SK-N-MC (cell line): Measurements from ENCODE around the gene MYBPC1.

ENCODE experiments used
- EZH2 ChIP-seq: fragments of 200-600 bp; sonication (generic); IDR thresholded peaks from one replicate; pipeline ENCODE4 v1.6.1; 2017; ENCODE audit warnings: antibody characterized with exemption
- POLR2AphosphoS5 ChIP-seq: IDR thresholded peaks from 2 replicates; pipeline ENCODE4 v1.6.1; 2012; ENCODE audit warnings: mild to moderate bottlenecking, low read depth, low read length, borderline replicate concordance

- no peak for TF ChIP-seq EZH2
- TF ChIP-seq POLR2AphosphoS5, result no peak
Measured at GRCh38 chr12:101566318-101566717, 28.5 kb upstream of the MYBPC1 start.
